H54 (cell line): Measurements from ENCODE around the gene PCGF5.

Source experiments
- DNase-seq: peaks from one replicate; pipeline ENCODE4 v3.0.0; 2011; ENCODE audit warnings: low spot score, mixed read lengths; ENCODE audit not compliant: insufficient read length
- FAIRE-seq: peaks from 3 replicates; lab custom pipeline; 2011; peaks lifted over from hg19 to GRCh38; lab: Jason Lieb, UNC
- POLR2A ChIP-seq: IDR thresholded peaks from 2 replicates; pipeline ENCODE4 v1.6.1; 2011; ENCODE audit warnings: low read depth, mild to moderate bottlenecking, low read length

Gene PCGF5

GRCh38 chr10:91198781-91199180, 21.7 kb upstream of the PCGF5 start:
- TF ChIP-seq POLR2A, result no peak
- no peak for FAIRE-seq
- DNase-seq, result no peak

GRCh38 chr10:91200314-91201212, 19.9 kb upstream of the PCGF5 start:
- no peak for TF ChIP-seq POLR2A
- no peak for DNase-seq
- no peak for FAIRE-seq

DNA sequence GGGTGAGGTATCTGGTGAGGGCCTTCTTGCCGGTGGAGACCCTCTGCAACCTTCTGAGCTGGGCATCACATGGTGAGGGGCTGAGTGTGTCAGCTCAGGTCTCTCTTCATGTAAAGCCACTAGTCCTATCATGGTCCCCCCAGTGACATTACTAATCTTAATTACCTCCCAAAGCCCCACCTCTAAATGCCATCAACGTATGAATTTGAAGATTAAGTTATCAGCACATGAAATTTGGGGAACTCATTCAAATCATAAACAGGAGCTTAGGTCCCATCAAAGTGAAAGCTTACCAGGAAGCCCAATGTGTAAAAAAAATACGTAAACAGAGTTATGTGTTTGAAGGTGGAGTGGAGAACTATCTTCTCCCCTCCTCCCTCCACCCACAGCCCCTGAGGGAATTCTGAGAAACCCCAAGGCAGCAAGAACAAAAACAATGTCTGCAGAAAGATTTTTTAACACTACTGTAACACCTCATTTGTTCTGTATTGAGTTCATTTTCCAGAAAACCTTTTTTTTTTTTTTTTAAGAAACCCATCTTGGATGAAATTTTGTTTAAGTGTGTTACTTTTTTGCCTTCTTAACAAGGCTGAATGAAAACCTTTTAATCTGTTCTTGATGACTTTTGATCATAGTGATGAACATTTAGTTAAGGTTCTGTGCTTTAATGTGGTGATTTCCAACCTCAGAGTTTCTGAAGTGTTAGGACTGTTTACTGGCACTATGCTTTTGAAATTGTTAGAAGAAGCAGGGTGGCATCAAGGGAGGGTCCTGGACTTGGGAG, 19.1 kb upstream of the PCGF5 start:
- no peak for DNase-seq
- TF ChIP-seq POLR2A, result no peak
- FAIRE-seq, result no peak

- no peak for TF ChIP-seq POLR2A
- no peak for DNase-seq
- peak; percentile 91 for FAIRE-seq
Measured at GRCh38 chr10:91206427-91206826, 14.0 kb upstream of the PCGF5 start.

- DNase-seq (no peak), FAIRE-seq (no peak)
- no peak for TF ChIP-seq POLR2A
Measured at GRCh38 chr10:91206837-91207474, 13.5 kb upstream of the PCGF5 start.

DNA sequence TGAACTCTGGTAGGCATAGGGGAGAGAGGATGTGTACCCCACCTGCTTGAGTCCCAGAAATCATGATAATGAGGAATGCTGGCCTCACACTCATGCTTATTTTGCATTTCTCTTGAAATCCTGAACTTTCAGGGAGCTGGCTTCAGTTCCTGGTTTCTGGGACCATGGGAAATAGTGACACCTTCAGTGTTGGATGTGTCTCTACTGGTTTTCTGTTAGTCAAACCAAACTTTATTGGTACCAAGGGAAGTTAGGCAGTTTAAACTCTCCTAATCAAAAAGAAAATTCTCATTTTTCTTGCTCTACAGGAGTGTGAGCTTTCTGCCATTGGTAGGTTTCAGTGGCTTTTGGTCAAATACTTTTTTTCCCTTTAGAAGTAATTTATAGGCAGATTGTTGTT, 11.8 kb upstream of the PCGF5 start:
- TF ChIP-seq POLR2A, result no peak
- no peak for DNase-seq
- FAIRE-seq, result peak; percentile 66

DNA sequence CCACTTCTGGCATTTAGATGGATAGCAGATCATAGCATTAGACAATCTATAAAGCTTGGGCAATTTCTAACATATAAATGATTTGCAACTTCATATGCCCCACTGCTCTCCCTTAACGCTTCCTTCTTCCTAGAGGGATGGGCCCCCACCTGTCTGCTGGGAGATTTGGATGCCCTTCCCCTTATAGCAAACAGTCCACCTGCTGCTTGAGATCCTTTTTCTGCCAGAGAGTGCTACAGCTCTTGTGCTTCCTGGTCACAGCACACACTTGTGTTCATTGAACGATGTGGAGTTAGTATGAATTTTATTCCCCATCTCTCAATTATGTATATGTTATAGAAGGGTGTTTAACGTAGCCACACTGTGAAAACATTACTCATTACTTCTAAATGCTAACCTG, 10.4 kb upstream of the PCGF5 start:
- DNase-seq, result no peak
- TF ChIP-seq POLR2A, result no peak
- FAIRE-seq, result no peak

DNA sequence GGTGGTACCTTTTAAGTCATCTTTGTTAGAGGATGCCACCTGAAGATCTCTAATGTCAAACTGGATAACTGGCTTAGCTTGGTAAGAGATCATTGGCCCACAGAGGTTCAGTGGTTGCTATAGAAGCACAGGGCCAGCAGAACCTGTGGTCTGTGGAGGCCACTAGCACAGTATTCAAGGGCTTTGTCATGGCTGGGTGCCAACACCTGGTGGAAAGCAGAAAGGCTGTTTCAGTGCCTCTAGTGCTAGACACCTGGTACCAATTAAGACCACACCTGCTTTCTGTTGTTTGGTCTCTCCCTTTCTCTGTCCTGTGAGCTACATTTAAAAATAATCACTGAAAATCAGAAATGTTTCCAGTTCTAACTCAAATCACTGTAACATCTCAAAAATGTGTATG, 10.0 kb upstream of the PCGF5 start:
- FAIRE-seq (peak; percentile 61), DNase-seq (no peak)
- no peak for TF ChIP-seq POLR2A

DNA sequence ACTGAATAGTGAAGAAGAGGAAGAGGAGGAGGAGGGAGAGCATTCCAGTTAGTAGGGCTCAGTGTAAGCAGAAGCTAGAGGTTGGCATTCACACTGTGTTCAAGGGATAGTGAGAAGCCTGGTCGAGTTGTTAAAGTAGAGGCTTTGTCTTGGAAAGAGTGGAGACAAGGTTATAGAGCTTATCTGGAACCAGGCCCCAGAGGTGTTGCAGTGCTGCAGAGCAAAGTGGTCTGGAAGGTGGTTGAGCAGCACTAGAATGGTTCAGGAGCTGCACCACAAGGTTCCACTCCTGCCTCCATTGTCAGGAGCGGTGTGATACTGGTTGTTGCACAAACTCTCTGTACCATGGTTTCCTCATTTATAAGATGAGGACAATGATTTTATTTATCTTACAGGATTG, 8.8 kb upstream of the PCGF5 start:
- no peak for TF ChIP-seq POLR2A
- FAIRE-seq (peak; percentile 50), DNase-seq (no peak)

DNA sequence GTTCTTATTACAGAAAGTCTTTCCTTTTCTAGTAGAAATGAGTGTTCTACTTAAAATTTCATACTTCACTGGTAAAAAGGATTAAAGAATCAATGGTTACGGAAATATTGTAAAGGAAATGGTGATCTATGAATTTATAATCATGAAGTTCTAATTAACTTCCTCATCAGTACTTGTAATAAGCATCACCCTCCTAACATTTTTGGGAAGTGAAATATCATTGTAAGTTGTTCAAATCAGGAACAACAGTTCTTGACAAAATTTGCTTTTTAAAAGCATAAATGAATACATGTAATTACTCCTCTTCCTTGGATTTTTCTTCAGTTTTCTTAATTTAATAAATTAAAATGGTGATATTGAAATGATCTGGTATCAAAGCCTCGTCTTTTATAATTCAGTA, 5.6 kb upstream of the PCGF5 start:
- no peak for TF ChIP-seq POLR2A
- DNase-seq, result no peak
- peak; percentile 38 for FAIRE-seq

GRCh38 chr10:91215384-91215783, 5.1 kb upstream of the PCGF5 start:
- TF ChIP-seq POLR2A, result no peak
- DNase-seq (no peak), FAIRE-seq (no peak)

DNA sequence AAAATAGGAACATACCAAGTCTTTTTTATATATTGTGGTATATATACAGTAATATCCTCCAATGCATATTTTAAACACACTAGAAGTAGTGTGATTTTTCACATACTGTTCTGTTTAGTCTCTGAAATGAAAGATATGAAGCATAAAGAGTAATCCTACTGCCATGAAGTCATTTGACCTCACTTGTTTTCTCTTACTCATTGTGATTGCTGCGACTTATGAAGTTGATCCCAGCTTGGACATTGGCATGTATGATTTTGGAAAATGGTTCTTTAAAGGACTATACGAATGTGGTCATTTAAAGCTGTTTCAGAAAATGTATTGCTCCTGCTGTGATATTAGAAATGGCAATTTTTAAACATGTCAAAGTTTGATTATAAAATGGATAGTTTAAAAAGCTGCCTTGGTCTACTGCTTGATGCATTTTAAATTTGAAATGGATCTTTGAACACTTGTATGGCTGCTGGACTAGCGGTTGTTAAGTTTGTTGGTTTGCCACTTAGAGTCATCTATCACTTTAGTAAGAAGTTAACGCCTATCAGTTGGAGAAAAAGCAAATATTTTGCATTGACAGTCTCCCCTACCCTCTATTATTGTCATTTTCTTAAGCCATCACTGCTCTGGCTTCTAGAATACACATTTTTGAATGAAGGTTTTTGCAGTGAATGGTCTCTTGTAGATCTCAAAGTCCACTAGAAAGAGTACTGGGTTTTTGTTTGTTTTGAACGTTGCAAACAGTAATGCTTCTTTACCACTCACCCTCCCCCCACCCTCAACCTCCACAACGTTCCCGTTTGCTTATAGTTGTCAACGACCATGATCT, 881 bp upstream of the PCGF5 start:
- DNase-seq, result no peak
- FAIRE-seq, result peak; percentile 81
- TF ChIP-seq POLR2A, result no peak
